Frontal cortex (tissue), 4 donors: ENCODE results near the gene ANKRD31. TPM values are rescaled to one million over a fixed set of nuclear protein-coding genes. Genes with fewer than 3 reads are reported as not detected.
"Not testable (repeated sequence)": the region's sequence is repeated elsewhere in the genome, so short reads cannot be mapped to it uniquely, and the experiment has no call there.

Experiments used
- DNase-seq, 2 donors: peaks; one replicate each; pipeline ENCODE4 v3.0.0; 2012; ENCODE audit warnings: low spot score in 2 of 2
- FAIRE-seq: peaks from 2 replicates; lab custom pipeline; 2012; peaks lifted over from hg19 to GRCh38; lab: Jason Lieb, UNC
- total RNA-seq: library from RNA; depleted of rRNA; stranded (reverse); fragments of >200 nt; gene quantifications from one replicate; pipeline ENCODE4 v1.2.3, GENCODE V29; 2014
- donor health status: control.
- donor health status: control.
- donor health status: control.

The ANKRD31 gene
- total RNA-seq, 1 donor from 2014 or later = 0.82 TPM

GRCh38 chr5:75081510-75081909, 155.2 kb downstream of the ANKRD31 start:
- no peak for DNase-seq
- no peak for FAIRE-seq

- DNase-seq, FAIRE-seq: not testable (repeated sequence)
Measured at GRCh38 chr5:75079346-75079745, 157.3 kb downstream of the ANKRD31 start.

DNA sequence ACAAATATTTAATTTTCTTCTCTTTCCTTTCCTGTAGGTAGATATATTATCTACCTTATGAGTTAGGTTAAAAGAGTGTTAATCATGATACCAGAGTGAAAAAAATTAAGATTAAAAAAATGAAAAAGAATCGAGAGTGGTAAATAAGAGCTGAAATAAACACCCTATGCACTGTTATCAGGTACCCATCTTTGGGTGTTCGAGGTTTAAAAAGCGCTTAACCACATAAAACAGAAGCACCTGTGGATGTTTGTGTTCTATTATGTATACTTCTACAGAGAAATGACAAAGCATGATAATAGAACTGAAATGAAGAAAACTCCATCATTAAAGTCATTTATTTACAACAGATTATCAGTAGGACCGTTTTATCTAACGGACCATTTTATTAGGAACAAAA, 158.7 kb downstream of the ANKRD31 start:
- no peak for DNase-seq
- no peak for FAIRE-seq

DNA sequence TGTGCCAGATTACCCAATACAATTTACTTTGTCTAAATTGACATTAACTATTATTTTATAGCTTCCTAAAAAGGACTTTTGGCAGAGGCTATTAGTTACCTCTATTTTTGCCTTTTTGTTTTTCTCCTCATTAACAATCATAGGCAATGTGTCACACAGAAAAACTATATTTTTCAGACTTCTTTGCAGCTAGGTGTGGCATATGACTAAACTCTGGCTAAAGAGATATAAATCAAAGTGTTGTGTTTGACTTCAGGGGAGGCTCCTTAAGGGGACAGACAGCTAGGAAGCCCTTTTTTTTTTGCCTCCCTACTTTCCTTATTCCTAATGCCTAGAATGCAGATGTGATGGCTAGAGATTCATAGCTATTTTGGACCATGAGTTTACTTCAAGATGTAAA, 164.6 kb downstream of the ANKRD31 start:
- no peak for DNase-seq
- FAIRE-seq = no peak

DNA sequence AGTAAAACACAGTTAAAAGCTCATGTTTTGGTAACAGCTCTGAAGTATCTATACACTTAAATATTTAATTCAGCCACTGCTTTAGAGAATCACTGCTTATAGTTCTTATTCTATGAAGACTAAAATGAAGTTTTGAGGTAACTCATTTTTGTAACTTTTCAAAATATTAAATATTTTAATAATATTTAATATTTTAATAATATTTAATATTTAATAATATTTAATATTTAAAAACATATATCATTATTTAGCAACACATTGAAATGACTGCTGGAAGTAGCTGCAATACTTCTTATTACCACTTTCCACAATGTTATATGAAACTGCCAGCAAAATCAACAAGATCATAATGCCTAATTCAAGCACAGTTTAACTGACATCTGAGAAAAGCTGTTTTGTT, 165.6 kb downstream of the ANKRD31 start:
- DNase-seq (no peak), FAIRE-seq (no peak)

- no peak for DNase-seq
- FAIRE-seq = no peak
Measured at GRCh38 chr5:75067434-75067833, 169.2 kb downstream of the ANKRD31 start.

DNA sequence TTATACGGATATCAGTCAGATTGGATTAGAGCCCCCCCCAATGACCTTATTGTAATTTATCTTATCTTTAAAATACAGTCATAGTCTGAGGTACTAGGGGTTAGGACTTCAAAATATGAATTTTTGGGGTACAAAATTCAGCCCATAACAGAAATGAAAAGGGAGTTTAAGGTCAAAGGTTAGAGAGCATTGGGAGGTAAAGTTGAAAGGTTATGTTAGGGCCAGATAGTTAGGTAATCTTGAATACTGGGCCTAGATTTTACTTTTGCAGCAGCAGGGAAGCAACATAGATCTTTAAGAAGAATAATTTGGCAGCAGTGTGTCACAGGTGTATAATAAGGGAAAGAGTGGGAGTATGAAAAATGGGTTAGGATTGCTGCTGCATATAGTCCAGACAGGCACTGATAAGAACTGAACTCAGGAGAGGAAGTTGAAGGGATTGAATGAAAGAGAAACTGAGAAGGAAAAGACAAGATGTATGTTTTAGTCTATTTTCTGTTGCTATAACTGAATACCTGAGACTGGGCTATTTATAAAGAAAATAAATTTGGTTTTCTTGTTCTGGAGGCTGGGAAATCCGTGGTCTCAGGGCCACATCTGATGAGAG, 173.7 kb downstream of the ANKRD31 start:
- no peak for FAIRE-seq
- DNase-seq = no peak

- FAIRE-seq = no peak
- DNase-seq = no peak
Measured at GRCh38 chr5:75059912-75060545, 176.6 kb downstream of the ANKRD31 start.

- DNase-seq (no peak), FAIRE-seq (no peak)
Measured at GRCh38 chr5:75058986-75059535, 177.6 kb downstream of the ANKRD31 start.

- FAIRE-seq (no peak), DNase-seq (no peak)
Measured at GRCh38 chr5:75057561-75057960, 179.1 kb downstream of the ANKRD31 start.

GRCh38 chr5:75055727-75056144, 180.9 kb downstream of the ANKRD31 start:
- no peak for DNase-seq
- no peak for FAIRE-seq

DNA sequence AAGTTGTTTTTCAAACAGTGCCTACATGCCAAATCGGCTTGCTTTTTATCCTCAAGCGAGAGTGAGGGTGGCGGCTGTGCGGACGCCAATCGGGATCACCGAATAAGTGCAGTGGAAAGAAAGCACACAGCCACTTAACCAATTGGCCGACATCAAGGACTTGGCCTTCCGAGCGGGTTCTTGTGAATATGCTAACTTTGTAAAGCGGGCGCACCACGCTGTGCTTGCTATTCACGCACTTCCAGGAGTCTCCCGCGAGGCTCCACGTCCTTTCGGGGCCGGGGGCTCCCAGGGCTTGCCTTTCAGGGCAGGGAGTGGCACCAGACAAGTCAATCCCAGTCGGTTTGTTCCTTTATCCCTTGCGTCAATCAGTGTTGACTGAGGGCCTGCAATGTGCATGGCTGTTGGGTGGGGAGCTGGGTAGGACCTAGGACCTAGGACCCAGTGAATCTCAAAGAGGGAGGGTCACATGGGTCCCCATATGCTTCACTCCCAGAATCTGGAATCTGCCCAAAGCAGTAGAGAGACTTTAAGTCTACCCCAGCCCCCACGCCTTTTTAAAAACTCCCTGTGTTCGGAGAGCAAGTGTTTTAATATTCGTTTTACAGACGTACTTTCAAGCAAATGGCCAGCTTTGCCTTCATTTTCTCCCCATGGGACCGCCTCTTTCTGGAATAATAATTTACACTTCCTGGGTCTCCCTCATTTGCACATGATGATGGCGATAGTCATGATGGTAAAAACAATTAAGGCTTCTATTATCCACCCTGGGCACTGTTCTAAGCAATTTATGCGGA, 182.3 kb downstream of the ANKRD31 start:
- FAIRE-seq (no peak), DNase-seq (peak in 1 of 2 donors; percentile 18)

- peak; percentile 34 to 37 for DNase-seq
- FAIRE-seq = no peak
Measured at GRCh38 chr5:75053304-75054133, 183.2 kb downstream of the ANKRD31 start.

- DNase-seq (no peak), FAIRE-seq (no peak)
Measured at GRCh38 chr5:75053054-75053303, 183.7 kb downstream of the ANKRD31 start.

- DNase-seq = peak; percentile 32 to 35
- FAIRE-seq = no peak
Measured at GRCh38 chr5:75052192-75053053, 184.3 kb downstream of the ANKRD31 start, which contains the start of gene GCNT4. Gene GCNT4 (minus strand): TSS chr5:75052558. CDS start chr5:75030037, 22,521 bp downstream.

DNA sequence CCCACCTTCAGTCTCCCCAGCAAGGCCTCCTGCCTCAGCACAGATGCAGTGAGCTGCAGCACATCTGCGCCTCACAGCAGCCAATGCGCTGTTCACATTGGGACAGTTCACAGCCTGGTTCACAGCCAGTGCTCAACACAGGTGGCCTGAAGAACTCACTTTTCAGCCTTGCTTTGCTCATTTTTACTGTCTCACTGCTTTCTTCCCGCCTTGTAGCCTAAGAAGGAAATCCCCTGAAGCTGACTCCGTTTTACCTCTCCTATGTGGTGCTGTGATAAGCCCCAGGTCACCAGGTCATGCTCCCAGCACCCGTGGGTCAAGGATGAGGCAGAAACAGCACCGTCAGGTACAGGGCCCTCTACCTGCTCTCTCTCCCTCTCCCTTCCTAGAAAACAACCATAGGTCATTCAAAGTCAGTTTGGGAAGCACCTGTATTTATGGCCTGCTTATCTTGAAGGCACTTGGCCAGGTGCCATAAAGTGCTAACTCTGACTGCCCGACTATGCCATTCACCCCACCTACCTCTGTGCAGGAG, 185.4 kb downstream of the ANKRD31 start:
- no peak for DNase-seq
- FAIRE-seq = no peak

DNA sequence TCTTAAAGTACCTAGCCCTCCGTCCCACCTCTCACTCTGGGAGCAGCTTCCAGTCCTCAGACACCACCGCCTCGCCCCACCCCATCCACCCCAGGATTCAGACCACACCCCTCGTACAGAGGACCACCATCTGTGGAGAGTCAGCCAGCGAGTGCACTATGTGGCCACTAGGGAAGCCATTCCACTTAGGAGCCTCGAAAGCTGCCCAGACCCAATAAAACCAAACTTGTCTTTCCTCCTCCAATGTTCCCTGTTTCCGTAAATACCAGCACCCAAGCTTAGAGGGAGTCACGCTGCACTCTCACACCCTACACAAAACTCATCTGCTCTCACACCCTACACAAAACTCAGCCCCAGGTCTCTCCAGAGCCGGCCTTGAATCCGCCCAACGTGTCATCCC, 186.3 kb downstream of the ANKRD31 start:
- DNase-seq (no peak), FAIRE-seq (no peak)

GRCh38 chr5:75049456-75050351, 187.0 kb downstream of the ANKRD31 start:
- no peak for DNase-seq
- no peak for FAIRE-seq
